HG03378 (cell line): ENCODE data around the gene CCDC171.
A peak's percentile ranks its signal among the peaks of the same experiment; 100 is the strongest.
"Not testable (repeated sequence)": the region's sequence is repeated elsewhere in the genome, so short reads cannot be mapped to it uniquely, and the experiment has no call there.

ENCODE experiments used
- ATAC-seq: cut with Tn5 transposase; IDR thresholded peaks from one replicate; pipeline ENCODE4 v1.9.1; 2021; ENCODE audit warnings: mild to moderate bottlenecking, moderate library complexity; ENCODE audit not compliant: unreplicated experiment

CCDC171 gene

GRCh38 chr9:15744196-15744595, 191.4 kb downstream of the CCDC171 start:
- ATAC-seq, result no peak

- ATAC-seq, result no peak
Measured at GRCh38 chr9:15746905-15747304, 194.1 kb downstream of the CCDC171 start.

DNA sequence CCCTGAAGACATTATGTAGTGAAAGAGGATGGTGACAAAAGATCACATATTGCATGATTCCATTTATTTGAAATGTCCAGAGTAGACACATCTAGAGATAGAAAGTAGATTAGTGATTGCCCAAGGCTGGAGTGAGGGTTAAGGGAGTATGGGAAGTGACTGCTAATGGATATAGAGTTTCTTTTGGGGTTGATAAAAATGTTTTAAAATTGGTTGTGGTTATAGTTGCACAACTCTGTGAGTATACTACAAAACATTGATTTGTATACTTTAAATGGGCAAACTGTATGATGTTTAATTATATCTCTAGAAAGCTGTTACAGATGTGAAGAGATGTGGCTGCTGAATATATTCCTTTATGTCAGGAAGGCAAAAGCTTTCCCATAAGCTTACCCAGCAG, 202.8 kb downstream of the CCDC171 start:
- ATAC-seq, result no peak

GRCh38 chr9:15761551-15761950, 208.7 kb downstream of the CCDC171 start:
- ATAC-seq, result no peak

- no peak for ATAC-seq
Measured at GRCh38 chr9:15763371-15763770, 210.5 kb downstream of the CCDC171 start.

GRCh38 chr9:15764131-15764530, 211.3 kb downstream of the CCDC171 start:
- ATAC-seq, result no peak

GRCh38 chr9:15769547-15769946, 216.7 kb downstream of the CCDC171 start:
- no peak for ATAC-seq

DNA sequence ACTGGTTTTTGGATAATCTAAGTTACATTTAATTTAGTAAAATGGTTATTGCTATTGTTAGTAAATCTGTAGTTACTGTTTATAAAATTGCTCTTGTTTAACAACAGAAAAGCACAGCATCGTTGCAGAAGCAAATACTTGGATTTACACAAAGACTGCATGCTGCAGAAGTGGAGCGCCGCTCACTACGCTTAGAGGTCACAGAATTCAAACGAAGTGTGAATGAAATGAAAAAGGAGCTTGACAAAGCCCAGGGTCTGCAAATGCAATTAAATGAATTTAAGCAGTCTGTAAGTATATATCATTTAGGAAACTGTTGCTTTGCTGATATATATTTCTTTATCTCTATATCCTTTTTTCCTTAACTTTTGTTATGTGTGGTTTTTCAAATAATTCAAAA, 226.0 kb downstream of the CCDC171 start:
- no peak for ATAC-seq

DNA sequence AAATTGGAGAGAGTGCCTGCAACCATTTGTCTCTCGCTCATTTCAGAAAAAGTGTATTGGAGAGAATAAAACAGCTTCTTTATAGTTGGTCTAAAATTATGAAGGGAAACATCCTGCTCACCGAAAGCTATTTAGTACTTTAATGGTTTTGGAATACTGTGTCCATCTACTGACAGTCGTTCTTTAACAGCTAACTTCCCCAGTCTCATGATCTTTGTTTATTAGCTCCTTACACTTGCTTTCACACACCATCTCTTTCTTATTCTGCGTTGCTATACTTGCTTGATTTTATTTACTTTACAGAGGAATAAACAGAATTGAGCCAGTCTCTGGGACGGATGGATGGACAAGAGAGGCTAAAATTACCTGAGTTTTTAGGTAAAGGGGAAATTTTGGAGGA, 229.3 kb downstream of the CCDC171 start:
- no peak for ATAC-seq

DNA sequence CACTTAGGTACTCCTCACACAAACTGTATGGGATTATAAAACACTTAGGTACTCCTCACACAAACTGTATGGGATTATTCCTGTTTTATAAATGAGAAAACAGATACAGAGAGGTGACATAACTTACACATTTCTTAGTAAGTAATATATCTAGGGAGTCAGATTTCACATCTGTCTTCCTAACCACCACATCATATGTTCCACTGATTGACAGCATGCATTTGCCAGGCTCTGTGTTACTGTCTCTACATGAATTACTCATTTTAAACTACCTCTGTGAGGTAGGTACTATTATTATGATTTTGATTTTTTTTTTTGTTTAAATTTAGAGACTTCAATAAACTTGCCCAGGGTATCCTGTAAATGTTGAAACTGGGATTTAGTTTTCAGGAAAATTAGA, 232.7 kb downstream of the CCDC171 start:
- ATAC-seq, result no peak

DNA sequence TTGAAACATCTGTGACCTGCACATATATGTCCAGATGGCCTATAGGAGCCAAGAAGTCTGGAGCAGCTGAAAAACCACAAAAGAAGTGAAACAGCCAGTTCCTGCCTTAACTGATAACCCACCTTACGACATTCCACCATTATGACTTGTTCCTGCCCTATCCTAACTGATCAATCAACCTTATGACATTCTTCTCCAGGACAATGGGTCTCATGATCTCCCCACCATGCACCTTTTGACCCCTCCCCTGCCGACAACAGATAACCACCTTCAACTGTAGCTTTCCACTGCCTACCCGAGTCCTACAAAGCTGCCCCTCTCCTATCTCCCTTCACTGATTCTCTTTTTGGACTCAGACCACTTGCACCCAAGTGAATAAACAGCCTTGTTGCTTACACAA, 233.8 kb downstream of the CCDC171 start:
- no peak for ATAC-seq

DNA sequence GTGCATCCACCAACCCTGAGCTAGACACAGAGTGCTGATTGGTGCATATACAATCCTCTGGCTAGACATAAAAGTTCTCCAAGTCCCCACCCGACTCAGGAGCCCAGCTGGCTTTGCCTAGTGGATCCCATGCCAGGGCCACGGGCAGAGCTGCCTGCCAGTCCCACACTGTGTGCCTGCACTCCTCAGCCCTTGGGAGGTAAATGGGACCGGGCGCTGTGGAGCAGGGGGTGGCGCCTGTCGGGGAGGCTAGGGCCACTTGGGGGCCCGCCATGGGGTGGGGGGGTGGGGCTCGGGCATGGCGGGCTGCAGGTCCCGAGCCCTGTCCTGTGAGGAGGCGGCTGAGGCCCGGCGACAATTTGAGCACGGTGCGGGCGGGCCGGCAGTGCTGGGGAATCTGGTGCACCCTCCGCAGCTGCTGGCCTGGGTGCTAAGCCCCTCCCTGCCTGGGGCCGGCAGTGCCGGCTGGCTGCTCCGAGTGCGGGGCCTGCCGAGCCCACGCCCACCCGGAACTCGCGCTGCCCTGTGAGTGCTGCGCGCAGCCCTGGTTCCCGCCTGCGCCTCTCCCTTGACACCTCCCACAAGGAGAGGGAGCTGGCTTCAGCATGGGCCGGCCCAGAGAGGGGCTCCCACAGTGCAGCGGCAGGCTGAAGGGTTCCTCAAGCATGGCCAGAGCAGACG, 257.5 kb downstream of the CCDC171 start:
- not testable (repeated sequence) for ATAC-seq

DNA sequence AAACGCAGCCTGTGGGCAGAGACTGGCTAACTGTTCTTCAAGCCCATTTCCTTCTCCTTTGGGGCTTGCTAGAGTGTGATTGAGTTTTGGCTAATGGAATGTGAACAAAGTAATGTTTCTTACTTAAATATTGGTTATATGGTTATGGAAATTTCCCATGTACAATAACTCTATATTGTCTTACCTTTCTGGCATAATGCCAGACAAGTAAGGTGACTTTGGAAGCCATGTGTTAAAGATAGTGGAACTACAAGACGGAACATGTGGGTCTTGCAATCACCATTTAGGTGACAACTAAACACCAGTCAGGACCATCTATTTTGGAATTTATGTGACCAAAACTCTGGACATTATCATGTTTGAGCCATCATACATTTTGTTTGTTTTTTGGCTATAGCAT, 260.2 kb downstream of the CCDC171 start:
- no peak for ATAC-seq

DNA sequence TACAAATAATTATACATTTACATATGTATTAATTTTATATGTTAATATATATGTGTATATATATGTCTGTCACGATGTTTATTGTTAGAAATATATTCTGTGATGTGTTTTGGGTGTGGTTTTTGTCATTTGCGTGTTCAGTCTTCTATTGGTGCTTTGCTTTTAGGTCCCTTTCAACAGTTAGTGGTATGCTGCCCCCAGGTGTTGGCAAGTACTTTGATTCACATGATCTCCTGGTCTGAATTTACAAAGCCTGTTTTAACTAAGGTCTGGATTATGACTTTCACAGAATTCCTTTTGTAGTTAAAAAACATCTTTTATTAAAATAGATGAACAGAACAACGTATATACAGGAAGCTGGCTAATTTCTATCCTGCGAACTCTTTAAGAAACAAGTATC, 271.5 kb downstream of the CCDC171 start:
- no peak for ATAC-seq

- ATAC-seq, result no peak
Measured at GRCh38 chr9:15831384-15831783, 278.5 kb downstream of the CCDC171 start.

- ATAC-seq, result no peak
Measured at GRCh38 chr9:15834541-15834940, 281.7 kb downstream of the CCDC171 start.

- ATAC-seq, result peak; percentile 90
Measured at GRCh38 chr9:15837079-15837679, 284.3 kb downstream of the CCDC171 start.

DNA sequence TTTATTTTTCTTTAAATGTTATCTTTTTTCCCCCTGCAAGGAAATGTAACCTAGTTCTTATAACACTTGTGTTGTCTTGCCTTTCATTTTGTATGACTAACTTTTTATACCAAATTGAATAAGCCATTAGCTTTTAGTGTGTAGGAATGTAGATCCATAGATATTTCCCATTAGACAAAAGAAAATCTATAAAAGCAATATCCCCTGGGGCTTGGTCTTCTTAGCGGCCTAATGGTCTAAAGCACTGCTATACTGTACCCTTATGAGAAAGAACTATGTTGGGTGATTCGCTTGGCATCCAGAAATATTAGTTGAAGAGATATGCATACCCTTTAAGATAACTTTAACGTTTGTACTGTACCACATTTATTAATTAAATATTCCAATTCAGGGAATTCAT, 289.2 kb downstream of the CCDC171 start:
- ATAC-seq, result no peak

DNA sequence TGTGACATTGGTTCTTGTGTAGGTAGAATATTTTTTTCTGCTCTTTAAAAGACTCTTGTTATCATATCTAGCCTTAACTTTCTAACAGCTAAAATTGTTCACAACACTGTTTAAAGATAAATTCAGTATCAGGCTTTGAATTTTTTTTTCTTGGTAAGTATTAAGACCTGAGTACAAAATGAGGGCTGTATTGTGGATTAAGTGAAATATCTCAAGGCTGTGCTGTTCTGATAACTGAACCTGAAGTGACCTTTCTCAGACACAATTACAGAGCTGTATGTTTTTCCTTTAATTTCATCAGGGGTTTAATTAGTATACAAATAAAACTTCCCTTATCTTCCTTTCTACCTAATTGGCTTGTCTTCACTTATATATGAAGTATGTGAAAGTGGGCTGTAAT, 290.5 kb downstream of the CCDC171 start:
- no peak for ATAC-seq

DNA sequence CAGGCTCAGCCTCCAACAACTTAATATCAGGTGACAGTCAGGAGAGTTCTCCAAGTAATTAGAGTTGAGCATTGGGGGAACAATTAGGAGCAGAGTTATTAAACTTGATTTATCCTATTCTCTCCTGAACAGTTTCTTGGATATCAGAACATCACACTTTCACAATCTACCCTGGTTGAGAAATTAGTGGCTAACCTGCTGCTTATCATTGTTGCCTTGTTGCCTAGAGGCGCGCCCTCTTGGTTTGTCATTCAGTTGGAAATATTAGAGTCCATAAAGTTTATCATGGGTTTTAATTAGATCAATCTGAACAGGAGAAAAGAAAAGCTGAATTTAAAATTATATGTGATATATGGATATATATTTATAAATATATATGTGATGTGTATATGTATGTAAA, 291.1 kb downstream of the CCDC171 start:
- ATAC-seq, result no peak

DNA sequence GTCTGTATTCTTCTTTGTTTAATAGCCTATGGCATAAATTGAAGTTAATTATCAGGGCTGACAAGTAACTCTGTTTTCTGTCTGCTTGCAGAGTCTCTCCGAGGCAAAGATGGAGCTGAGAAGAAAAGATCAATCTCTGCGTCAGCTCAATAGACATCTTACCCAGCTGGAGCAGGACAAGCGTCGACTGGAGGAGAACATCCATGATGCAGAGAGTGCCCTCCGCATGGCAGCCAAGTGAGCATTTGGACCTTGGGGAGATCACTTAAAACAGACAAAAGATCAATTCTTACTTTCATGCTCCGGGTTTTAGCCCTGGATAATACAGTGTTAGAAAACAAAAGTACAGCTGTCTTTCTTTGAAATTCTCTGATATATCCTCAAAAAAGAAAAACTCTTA, 293.8 kb downstream of the CCDC171 start:
- ATAC-seq, result no peak

GRCh38 chr9:15849871-15850270, 297.0 kb downstream of the CCDC171 start:
- no peak for ATAC-seq

GRCh38 chr9:15851766-15852165, 298.9 kb downstream of the CCDC171 start:
- no peak for ATAC-seq
